WTC11 (cell line): ENCODE measurements around the gene OGFOD3. TPM values are rescaled to one million over a fixed set of nuclear protein-coding genes. Genes with fewer than 3 reads are reported as not detected.

Source experiments
- AR ChIP-seq: fragments of 250-450 bp; sonication (Bioruptor Pico); IDR thresholded peaks from 2 replicates; pipeline ENCODE4 v1.9.0; 2021; ENCODE audit warnings: mild to moderate bottlenecking
- ATF1 ChIP-seq: sonication (generic); formaldehyde crosslinking; IDR thresholded peaks from 2 replicates; pipeline ENCODE4 v1.8.1; 2023; ENCODE audit warnings: mild to moderate bottlenecking, moderate library complexity, missing genetic modification reagents
- CBFB ChIP-seq: sonication (generic); formaldehyde crosslinking; IDR thresholded peaks from 2 replicates; pipeline ENCODE4 v1.8.1; 2022; ENCODE audit warnings: mild to moderate bottlenecking, low read depth, missing genetic modification reagents
- FOXJ3 ChIP-seq: sonication (generic); formaldehyde crosslinking; IDR thresholded peaks from 2 replicates; pipeline ENCODE4 v1.9.0; 2021; ENCODE audit warnings: missing genetic modification reagents, mild to moderate bottlenecking, borderline replicate concordance
- FOXP1 ChIP-seq: sonication (generic); formaldehyde crosslinking; IDR thresholded peaks from 2 replicates; pipeline ENCODE4 v1.8.0; 2022; ENCODE audit warnings: missing genetic modification reagents, mild to moderate bottlenecking, moderate library complexity, borderline replicate concordance
- GRHL2 ChIP-seq: fragments of 250-450 bp; sonication (Bioruptor Pico); IDR thresholded peaks from 2 replicates; pipeline ENCODE4 v1.8.0; 2022; ENCODE audit warnings: mild to moderate bottlenecking, moderate library complexity; ENCODE audit not compliant: insufficient replicate concordance, severe bottlenecking
- HMGA2 ChIP-seq: fragments of 250-450 bp; sonication (Bioruptor Pico); IDR thresholded peaks from 2 replicates; pipeline ENCODE4 v1.4.0; 2021; ENCODE audit warnings: mild to moderate bottlenecking, moderate library complexity
- IRF1 ChIP-seq: sonication (generic); formaldehyde crosslinking; IDR thresholded peaks from 2 replicates; pipeline ENCODE4 v1.8.0; 2023; ENCODE audit warnings: missing genetic modification reagents
- IRF2 ChIP-seq: sonication (generic); formaldehyde crosslinking; IDR thresholded peaks from 2 replicates; pipeline ENCODE4 v1.8.0; 2022; ENCODE audit warnings: low read depth, missing genetic modification reagents, borderline replicate concordance
- JAZF1 ChIP-seq: fragments of 250-450 bp; sonication (Bioruptor Pico); IDR thresholded peaks from 2 replicates; pipeline ENCODE4 v1.9.0; 2021; ENCODE audit warnings: moderate library complexity, mild to moderate bottlenecking, inconsistent platforms
- KAT7 ChIP-seq: sonication (generic); formaldehyde crosslinking; IDR thresholded peaks from 2 replicates; pipeline ENCODE4 v1.8.1; 2023; ENCODE audit warnings: missing genetic modification reagents, mild to moderate bottlenecking, borderline replicate concordance
- MAX ChIP-seq: sonication (generic); formaldehyde crosslinking; IDR thresholded peaks from 2 replicates; pipeline ENCODE4 v1.8.0; 2022; ENCODE audit warnings: mild to moderate bottlenecking, missing genetic modification reagents
- MYBL2 ChIP-seq: sonication (generic); formaldehyde crosslinking; IDR thresholded peaks from 2 replicates; pipeline ENCODE4 v1.8.1; 2023; ENCODE audit warnings: mild to moderate bottlenecking, moderate library complexity, missing genetic modification reagents
- NFE2L1 ChIP-seq: sonication (generic); formaldehyde crosslinking; IDR thresholded peaks from 2 replicates; pipeline ENCODE4 v1.8.1; 2023; ENCODE audit warnings: missing genetic modification reagents
- OVOL2 ChIP-seq: fragments of 250-450 bp; sonication (Bioruptor Pico); IDR thresholded peaks from 2 replicates; pipeline ENCODE4 v1.9.0; 2021; ENCODE audit warnings: mild to moderate bottlenecking, borderline replicate concordance
- PRRX2 ChIP-seq: fragments of 250-450 bp; sonication (Bioruptor Pico); IDR thresholded peaks from 2 replicates; pipeline ENCODE4 v1.8.0; 2021; ENCODE audit warnings: mild to moderate bottlenecking
- RELA ChIP-seq: sonication (generic); formaldehyde crosslinking; IDR thresholded peaks from 2 replicates; pipeline ENCODE4 v1.8.1; 2022; ENCODE audit warnings: missing genetic modification reagents, mild to moderate bottlenecking, borderline replicate concordance
- SMAD4 ChIP-seq: sonication (generic); formaldehyde crosslinking; IDR thresholded peaks from 2 replicates; pipeline ENCODE4 v1.8.0; 2022; ENCODE audit warnings: mild to moderate bottlenecking, missing genetic modification reagents
- TEAD1 ChIP-seq: sonication (generic); formaldehyde crosslinking; IDR thresholded peaks from 2 replicates; pipeline ENCODE4 v1.8.0; 2022; ENCODE audit warnings: mild to moderate bottlenecking, missing genetic modification reagents
- TEAD4 ChIP-seq: sonication (generic); formaldehyde crosslinking; IDR thresholded peaks from 2 replicates; pipeline ENCODE4 v1.8.0; 2022; ENCODE audit warnings: mild to moderate bottlenecking, missing genetic modification reagents
- ZMAT4 ChIP-seq: fragments of 250-450 bp; sonication (Bioruptor Pico); IDR thresholded peaks from 2 replicates; pipeline ENCODE4 v1.9.0; 2021; ENCODE audit warnings: mild to moderate bottlenecking
- ZNF121 ChIP-seq: sonication (generic); formaldehyde crosslinking; IDR thresholded peaks from 2 replicates; pipeline ENCODE4 v1.8.0; 2023; ENCODE audit warnings: missing genetic modification reagents
- ZNF263 ChIP-seq: sonication (generic); formaldehyde crosslinking; IDR thresholded peaks from 2 replicates; pipeline ENCODE4 v1.8.1; 2022; ENCODE audit warnings: low read depth, mild to moderate bottlenecking, moderate library complexity, missing genetic modification reagents
- ZNF425 ChIP-seq: fragments of 250-450 bp; sonication (Bioruptor Pico); conservative IDR thresholded peaks from 2 replicates; pipeline ENCODE4 v1.9.0; 2021; ENCODE audit warnings: mild to moderate bottlenecking
- total RNA-seq: library from RNA; stranded (reverse); gene quantifications from 3 replicates; pipeline ENCODE4 v1.2.3, GENCODE V29; 2021
- TF ChIP-seq, protein P1 (sequence below): fragments of 250-450 bp; sonication (Bioruptor Pico); IDR thresholded peaks from 2 replicates; pipeline ENCODE4 v1.8.0; 2021; ENCODE audit warnings: mild to moderate bottlenecking
- TF ChIP-seq, protein P2 (sequence below): sonication (generic); formaldehyde crosslinking; IDR thresholded peaks from 2 replicates; pipeline ENCODE4 v1.8.1; 2022; ENCODE audit warnings: low read depth, missing genetic modification reagents, borderline replicate concordance
- TF ChIP-seq, protein P3 (sequence below): sonication (generic); formaldehyde crosslinking; conservative IDR thresholded peaks from 2 replicates; pipeline ENCODE4 v1.8.1; 2022; ENCODE audit warnings: mild to moderate bottlenecking, missing genetic modification reagents
- TF ChIP-seq, protein P4 (sequence below): sonication (generic); formaldehyde crosslinking; IDR thresholded peaks from 2 replicates; pipeline ENCODE4 v1.8.0; 2022; ENCODE audit warnings: mild to moderate bottlenecking, missing genetic modification reagents

OGFOD3 gene
- total RNA-seq, 1 experiment from 2014 or later = 20.4 TPM

DNA sequence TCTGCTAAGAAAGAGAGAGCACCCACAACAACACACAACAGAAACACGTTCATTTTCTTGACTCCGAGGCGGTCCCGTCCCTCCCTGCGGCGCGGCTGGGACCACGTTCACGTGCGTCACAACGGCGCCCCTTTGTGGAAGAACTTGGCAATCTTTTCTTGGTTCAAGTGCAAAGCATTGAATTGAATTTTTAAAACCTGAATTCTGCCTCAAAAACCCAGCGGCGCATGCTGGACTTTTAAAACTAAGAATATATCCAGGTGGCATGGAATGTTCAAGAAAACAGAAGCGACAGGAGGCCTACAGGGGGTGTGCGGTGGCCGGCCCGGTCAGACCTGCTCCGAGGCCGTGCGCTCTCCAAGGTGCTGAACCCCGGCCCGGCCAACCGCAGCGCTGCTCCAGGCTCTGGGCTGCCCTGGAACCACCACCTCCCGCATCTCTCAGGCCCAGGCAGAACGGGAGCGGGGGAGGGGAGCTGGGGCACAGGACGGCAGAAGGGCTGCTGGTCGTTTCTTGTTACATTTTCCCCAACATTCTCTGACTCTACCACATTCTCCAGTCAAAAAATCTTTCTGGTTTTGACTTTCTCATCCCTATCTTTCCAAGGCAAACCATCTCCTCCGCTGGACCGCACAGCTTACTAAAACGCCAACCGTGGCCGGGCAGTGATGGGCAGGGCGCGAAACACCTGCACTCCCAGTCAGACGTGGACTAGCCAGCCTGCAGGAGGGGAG is 3.7 kb downstream of the OGFOD3 start (continued):
- TF ChIP-seq ZNF425 (no peak), AR (CRISPR knock-in tag) (no peak), RELA (CRISPR knock-in tag) (no peak; the same call in 1 of the 2 replicates), OVOL2 (CRISPR knock-in tag) (no peak), ZMAT4 (CRISPR knock-in tag) (no peak), FOXP1 (CRISPR knock-in tag) (peak; percentile 97), CBFB (no peak), IRF2 (CRISPR knock-in tag) (no peak), MYBL2 (CRISPR knock-in tag) (peak; percentile 57; the same call in 1 of the 2 replicates), ATF1 (CRISPR knock-in tag) (no peak), ZNF263 (CRISPR knock-in tag) (no peak), NFE2L1 (CRISPR knock-in tag) (peak; percentile 75; the same call in 1 of the 2 replicates), TEAD1 (CRISPR knock-in tag) (peak; percentile 95), KAT7 (0 out of 2 replicates have a peak, but pooled peaks have one; percentile 67), ZNF121 (CRISPR knock-in tag) (0 out of 2 replicates have a peak, but pooled peaks have one; percentile 48), IRF1 (CRISPR knock-in tag) (peak; percentile 93), MAX (CRISPR knock-in tag) (peak; percentile 62; the same call in 1 of the 2 replicates), PRRX2 (CRISPR knock-in tag) (no peak), SMAD4 (CRISPR knock-in tag) (peak; percentile 71; the same call in 1 of the 2 replicates), HMGA2 (CRISPR knock-in tag) (no peak), TEAD4 (CRISPR knock-in tag) (peak; percentile 85), GRHL2 (no peak), FOXJ3 (no peak), JAZF1 (no peak)
- TF ChIP-seq, protein P1, sequence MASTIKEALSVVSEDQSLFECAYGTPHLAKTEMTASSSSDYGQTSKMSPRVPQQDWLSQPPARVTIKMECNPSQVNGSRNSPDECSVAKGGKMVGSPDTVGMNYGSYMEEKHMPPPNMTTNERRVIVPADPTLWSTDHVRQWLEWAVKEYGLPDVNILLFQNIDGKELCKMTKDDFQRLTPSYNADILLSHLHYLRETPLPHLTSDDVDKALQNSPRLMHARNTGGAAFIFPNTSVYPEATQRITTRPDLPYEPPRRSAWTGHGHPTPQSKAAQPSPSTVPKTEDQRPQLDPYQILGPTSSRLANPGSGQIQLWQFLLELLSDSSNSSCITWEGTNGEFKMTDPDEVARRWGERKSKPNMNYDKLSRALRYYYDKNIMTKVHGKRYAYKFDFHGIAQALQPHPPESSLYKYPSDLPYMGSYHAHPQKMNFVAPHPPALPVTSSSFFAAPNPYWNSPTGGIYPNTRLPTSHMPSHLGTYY (CRISPR knock-in tag) = no peak
- TF ChIP-seq, protein P2, sequence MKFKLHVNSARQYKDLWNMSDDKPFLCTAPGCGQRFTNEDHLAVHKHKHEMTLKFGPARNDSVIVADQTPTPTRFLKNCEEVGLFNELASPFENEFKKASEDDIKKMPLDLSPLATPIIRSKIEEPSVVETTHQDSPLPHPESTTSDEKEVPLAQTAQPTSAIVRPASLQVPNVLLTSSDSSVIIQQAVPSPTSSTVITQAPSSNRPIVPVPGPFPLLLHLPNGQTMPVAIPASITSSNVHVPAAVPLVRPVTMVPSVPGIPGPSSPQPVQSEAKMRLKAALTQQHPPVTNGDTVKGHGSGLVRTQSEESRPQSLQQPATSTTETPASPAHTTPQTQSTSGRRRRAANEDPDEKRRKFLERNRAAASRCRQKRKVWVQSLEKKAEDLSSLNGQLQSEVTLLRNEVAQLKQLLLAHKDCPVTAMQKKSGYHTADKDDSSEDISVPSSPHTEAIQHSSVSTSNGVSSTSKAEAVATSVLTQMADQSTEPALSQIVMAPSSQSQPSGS = 0 out of 2 replicates have a peak, but pooled peaks have one; percentile 32
- TF ChIP-seq, protein P3, sequence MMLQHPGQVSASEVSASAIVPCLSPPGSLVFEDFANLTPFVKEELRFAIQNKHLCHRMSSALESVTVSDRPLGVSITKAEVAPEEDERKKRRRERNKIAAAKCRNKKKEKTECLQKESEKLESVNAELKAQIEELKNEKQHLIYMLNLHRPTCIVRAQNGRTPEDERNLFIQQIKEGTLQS (CRISPR knock-in tag) = no peak
- TF ChIP-seq, protein P4, sequence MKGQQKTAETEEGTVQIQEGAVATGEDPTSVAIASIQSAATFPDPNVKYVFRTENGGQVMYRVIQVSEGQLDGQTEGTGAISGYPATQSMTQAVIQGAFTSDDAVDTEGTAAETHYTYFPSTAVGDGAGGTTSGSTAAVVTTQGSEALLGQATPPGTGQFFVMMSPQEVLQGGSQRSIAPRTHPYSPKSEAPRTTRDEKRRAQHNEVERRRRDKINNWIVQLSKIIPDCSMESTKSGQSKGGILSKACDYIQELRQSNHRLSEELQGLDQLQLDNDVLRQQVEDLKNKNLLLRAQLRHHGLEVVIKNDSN (CRISPR knock-in tag) = peak; percentile 74
